ENCODE data around the gene MCM10. TPM values are rescaled to one million over a fixed set of nuclear protein-coding genes. Genes with fewer than 3 reads are reported as not detected.

The MCM10 gene
- total RNA-seq, 3 donors from 2014 or later: 1.6 to 8.6 (median 2.2) TPM

DNA sequence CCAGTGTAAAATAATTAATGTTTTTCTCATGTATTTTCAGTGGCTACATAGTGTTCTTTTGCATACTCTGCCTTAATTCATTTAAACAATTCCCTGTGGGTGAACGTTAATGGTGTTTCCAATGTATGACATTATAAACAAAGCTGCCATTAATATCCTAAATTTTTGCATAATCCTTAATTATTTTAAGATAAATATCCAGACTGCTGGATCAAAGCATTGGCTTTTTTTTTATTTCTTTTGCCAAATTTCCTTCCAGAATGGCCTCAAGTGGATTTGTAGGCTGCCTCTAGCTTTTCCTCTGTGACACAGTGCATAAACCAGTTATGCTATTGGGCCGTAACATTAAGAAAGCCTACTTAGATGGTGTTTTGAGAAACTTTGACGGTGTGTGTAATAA is 29.5 kb downstream of the MCM10 start:
- no peak for ATAC-seq
- intact Hi-C loops (cut with DNase I, micrococcal nuclease): no loop called here
- H3K4me3 ChIP-seq: no peak overlapping the region

DNA sequence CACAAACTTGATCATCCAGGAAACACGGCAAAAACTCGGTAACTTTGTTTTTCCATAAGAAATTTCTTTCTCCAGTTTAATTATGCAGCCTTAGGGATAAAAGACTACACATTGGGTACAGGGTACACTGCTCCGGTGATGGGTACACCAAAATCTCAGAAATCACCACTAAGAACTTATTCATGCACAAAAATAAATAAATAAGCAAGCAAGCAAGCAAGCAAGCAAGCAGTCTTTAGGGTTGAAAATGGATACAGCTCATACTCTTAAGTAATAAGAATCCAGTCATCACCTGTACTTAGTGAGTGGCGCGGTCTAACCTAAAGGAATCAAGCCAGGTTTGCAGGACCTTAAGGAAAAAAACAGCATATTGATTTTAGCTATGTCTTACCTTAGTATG is 30.0 kb downstream of the MCM10 start:
- Histone ChIP-seq H3K9me3 (no peaks in the 10 kb centered on the region), H3K4me1 (ENCODE audit: low read depth) (no peaks in the 10 kb centered on the region), H3K36me3 (ENCODE audit: low read depth) (no peaks in the 10 kb centered on the region), H3K4me3 (no peak overlapping the region)
- TF ChIP-seq, protein P1, sequence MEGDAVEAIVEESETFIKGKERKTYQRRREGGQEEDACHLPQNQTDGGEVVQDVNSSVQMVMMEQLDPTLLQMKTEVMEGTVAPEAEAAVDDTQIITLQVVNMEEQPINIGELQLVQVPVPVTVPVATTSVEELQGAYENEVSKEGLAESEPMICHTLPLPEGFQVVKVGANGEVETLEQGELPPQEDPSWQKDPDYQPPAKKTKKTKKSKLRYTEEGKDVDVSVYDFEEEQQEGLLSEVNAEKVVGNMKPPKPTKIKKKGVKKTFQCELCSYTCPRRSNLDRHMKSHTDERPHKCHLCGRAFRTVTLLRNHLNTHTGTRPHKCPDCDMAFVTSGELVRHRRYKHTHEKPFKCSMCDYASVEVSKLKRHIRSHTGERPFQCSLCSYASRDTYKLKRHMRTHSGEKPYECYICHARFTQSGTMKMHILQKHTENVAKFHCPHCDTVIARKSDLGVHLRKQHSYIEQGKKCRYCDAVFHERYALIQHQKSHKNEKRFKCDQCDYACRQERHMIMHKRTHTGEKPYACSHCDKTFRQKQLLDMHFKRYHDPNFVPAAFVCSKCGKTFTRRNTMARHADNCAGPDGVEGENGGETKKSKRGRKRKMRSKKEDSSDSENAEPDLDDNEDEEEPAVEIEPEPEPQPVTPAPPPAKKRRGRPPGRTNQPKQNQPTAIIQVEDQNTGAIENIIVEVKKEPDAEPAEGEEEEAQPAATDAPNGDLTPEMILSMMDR (IDR thresholded peaks at IDR 0.05): no peak
- ATAC-seq (no peak), DNase-seq (no peak)
- intact Hi-C loops (cut with DNase I, micrococcal nuclease): no loop called here

More for the DNA sequence above, 29.5 kb downstream of the MCM10 start:
- TF ChIP-seq, protein P1 (IDR thresholded peaks at IDR 0.05): no peak
- no peaks in the 10 kb centered on the region for H3K36me3 ChIP-seq (ENCODE audit: low read depth)
- no peaks in the 10 kb centered on the region for H3K9me3 ChIP-seq
- no peak for DNase-seq
- no peaks in the 10 kb centered on the region for H3K4me1 ChIP-seq (ENCODE audit: low read depth)

DNA sequence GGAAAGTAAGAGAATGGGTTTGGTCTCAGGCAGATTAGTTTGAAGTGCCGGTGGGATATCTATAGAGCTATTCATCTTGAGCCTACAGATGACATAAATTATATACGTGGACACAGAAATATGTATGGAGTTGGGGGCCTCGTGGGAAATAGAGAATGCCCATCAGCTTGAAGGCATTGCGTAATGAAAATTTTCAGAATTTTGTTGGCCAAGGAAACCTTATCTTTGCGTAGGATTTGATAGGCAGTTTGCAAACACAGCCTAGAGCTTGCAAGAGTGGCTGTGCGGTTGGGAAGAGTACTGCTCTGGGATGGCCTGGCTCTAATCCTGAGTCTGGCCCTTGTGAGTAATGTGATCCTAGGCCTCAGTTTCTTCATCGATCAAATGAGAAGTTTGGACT is 32.3 kb downstream of the MCM10 start:
- intact Hi-C loops (cut with DNase I, micrococcal nuclease): no loop called here
- Histone ChIP-seq H3K4me3 (no peak overlapping the region), H3K9me3 (no peaks in the 10 kb centered on the region), H3K36me3 (ENCODE audit: low read depth) (no peaks in the 10 kb centered on the region), H3K4me1 (ENCODE audit: low read depth) (no peaks in the 10 kb centered on the region)
- TF ChIP-seq, protein P1 (IDR thresholded peaks at IDR 0.05): no peak
- ATAC-seq (no peak), DNase-seq (no peak)

DNA sequence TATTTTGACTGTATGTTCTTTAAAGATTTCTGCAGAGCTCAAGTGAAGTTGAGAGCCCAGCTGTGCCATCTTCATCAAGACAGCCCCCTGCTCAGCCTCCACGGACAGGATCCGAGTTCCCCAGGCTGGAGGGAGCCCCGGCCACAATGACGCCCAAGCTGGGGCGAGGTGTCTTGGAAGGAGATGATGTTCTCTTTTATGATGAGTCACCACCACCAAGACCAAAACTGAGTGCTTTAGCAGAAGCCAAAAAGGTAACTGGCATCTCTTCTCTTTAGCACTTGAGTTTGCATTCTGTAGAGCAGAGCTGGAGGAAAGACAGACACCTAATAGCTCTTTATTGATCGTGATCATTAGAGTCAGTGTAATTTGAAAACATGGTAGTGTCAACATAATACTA is 33.7 kb downstream of the MCM10 start:
- intact Hi-C loops (cut with DNase I, micrococcal nuclease): no loop called here
- no peak for DNase-seq
- Histone ChIP-seq H3K4me1 (ENCODE audit: low read depth) (no peaks in the 10 kb centered on the region), H3K36me3 (ENCODE audit: low read depth) (no peaks in the 10 kb centered on the region), H3K9me3 (no peaks in the 10 kb centered on the region), H3K4me3 (no peak overlapping the region)
- no peak for ATAC-seq
- TF ChIP-seq, protein P1 (IDR thresholded peaks at IDR 0.05): no peak

DNA sequence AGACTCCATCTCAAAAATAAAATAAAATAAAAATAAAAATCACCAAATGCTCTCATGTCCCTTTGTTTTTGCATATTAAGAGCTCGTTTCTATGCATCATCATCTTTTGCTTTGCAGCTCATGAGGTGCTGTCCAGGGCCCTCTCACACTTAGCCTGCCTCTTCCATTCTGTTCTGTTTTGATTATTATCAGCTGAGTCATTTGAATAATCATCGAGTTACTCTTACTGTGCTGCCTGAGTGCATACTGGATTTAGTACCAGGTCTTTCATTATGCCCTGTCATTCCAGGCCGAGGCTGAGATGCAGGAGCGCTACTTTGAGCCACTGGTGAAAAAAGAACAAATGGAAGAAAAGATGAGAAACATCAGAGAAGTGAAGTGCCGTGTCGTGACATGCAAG is 39.8 kb downstream of the MCM10 start:
- intact Hi-C loops (cut with DNase I, micrococcal nuclease): no loop called here
- Histone ChIP-seq H3K4me1 (ENCODE audit: low read depth) (no peaks in the 10 kb centered on the region), H3K4me3 (no peak overlapping the region), H3K9me3 (no peaks in the 10 kb centered on the region), H3K36me3 (ENCODE audit: low read depth) (no peaks in the 10 kb centered on the region)
- ATAC-seq: no peak
- TF ChIP-seq, protein P1 (IDR thresholded peaks at IDR 0.05): no peak
- DNase-seq: no peak

DNA sequence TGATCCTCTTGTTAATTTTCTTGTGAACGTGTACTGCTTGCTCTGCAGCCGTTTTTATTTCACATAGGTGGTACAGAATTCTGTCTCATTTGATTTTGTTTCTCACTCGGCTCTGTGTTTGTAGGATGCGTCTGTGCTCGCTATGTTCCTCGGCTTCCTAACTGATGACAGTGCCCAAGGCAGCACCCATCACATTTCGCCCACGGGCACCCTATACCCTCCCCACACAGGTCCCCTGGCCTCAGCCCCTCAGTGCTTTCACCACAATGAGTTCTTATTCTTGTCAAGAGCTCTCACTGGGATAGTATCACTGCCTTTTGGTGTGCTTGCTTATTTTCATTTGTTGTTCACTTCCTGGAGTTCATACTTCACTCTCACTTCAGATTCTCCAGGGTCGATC is 44.7 kb downstream of the MCM10 start:
- no peak for ATAC-seq
- TF ChIP-seq, protein P1 (IDR thresholded peaks at IDR 0.05): no peak
- no peak for DNase-seq
- Histone ChIP-seq H3K9me3 (no peaks in the 10 kb centered on the region), H3K36me3 (ENCODE audit: low read depth) (no peaks in the 10 kb centered on the region), H3K4me1 (ENCODE audit: low read depth) (no peaks in the 10 kb centered on the region), H3K4me3 (no peak overlapping the region)
- intact Hi-C loops (cut with DNase I, micrococcal nuclease): no loop called here

Data from mucosa of descending colon (tissue), 3 donors.